WERI-Rb-1 (cell line): Measurements from ENCODE around the gene RELL1.

Experiments
- DNase-seq: peaks from one replicate; pipeline ENCODE4 v3.0.0-alpha.2; 2020
- H3K27ac ChIP-seq: fragments of 250-450 bp; sonication (Bioruptor Pico); 2 replicates; pipeline ENCODE4 v1.5.1; 2020; ENCODE audit warnings: mild to moderate bottlenecking, moderate library complexity
- H3K27me3 ChIP-seq: fragments of 250-450 bp; sonication (Bioruptor Pico); 2 replicates; pipeline ENCODE4 v1.5.1; 2021; ENCODE audit warnings: mild to moderate bottlenecking, low read depth, moderate library complexity; ENCODE audit not compliant: insufficient read depth, severe bottlenecking
- H3K36me3 ChIP-seq: fragments of 250-450 bp; sonication (Bioruptor Pico); 2 replicates; pipeline ENCODE4 v1.5.1; 2020; ENCODE audit warnings: mild to moderate bottlenecking, moderate library complexity
- H3K4me3 ChIP-seq: 2 replicates; pipeline ENCODE4 v1.5.1; 2011; ENCODE audit warnings: low read depth, mild to moderate bottlenecking, control low read depth, low read length
- H3K9me3 ChIP-seq: fragments of 250-450 bp; sonication (Bioruptor Pico); 2 replicates; pipeline ENCODE4 v1.5.1; 2021; ENCODE audit warnings: mild to moderate bottlenecking, moderate library complexity; ENCODE audit not compliant: severe bottlenecking
- TF ChIP-seq, protein P1 (sequence below): IDR thresholded peaks from 2 replicates; pipeline ENCODE4 v1.5.1; 2011; ENCODE audit warnings: low read depth, mild to moderate bottlenecking, control low read depth, inconsistent platforms, low read length

The RELL1 gene

DNA sequence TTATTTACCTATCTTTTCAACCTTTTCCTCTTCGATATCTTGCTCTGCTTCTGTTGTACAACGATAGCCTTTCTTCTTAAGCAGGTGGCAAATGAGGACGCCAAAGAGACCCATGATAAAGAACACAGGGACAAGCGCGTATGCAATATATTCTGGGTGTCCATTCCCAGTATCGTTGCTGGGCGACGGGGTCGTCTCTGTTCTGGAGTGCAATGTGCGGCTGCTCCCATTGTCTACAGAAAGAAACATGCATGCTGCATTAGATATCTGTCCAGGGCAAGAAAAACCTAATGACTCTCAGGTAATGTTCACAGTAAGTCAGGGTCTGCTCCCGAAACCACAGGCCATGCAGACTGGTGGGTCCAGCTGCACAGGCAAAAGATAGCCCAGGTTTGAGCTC lies 36.9 kb downstream of the RELL1 start:
- no peak for DNase-seq
- Histone ChIP-seq H3K27me3 (no peaks in the 10 kb centered on the region), H3K9me3 (no peaks in the 10 kb centered on the region), H3K27ac (no peak overlapping the region), H3K36me3 (no peaks in the 10 kb centered on the region), H3K4me3 (no peak overlapping the region)
- TF ChIP-seq, protein P1, sequence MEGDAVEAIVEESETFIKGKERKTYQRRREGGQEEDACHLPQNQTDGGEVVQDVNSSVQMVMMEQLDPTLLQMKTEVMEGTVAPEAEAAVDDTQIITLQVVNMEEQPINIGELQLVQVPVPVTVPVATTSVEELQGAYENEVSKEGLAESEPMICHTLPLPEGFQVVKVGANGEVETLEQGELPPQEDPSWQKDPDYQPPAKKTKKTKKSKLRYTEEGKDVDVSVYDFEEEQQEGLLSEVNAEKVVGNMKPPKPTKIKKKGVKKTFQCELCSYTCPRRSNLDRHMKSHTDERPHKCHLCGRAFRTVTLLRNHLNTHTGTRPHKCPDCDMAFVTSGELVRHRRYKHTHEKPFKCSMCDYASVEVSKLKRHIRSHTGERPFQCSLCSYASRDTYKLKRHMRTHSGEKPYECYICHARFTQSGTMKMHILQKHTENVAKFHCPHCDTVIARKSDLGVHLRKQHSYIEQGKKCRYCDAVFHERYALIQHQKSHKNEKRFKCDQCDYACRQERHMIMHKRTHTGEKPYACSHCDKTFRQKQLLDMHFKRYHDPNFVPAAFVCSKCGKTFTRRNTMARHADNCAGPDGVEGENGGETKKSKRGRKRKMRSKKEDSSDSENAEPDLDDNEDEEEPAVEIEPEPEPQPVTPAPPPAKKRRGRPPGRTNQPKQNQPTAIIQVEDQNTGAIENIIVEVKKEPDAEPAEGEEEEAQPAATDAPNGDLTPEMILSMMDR, result no peak

DNA sequence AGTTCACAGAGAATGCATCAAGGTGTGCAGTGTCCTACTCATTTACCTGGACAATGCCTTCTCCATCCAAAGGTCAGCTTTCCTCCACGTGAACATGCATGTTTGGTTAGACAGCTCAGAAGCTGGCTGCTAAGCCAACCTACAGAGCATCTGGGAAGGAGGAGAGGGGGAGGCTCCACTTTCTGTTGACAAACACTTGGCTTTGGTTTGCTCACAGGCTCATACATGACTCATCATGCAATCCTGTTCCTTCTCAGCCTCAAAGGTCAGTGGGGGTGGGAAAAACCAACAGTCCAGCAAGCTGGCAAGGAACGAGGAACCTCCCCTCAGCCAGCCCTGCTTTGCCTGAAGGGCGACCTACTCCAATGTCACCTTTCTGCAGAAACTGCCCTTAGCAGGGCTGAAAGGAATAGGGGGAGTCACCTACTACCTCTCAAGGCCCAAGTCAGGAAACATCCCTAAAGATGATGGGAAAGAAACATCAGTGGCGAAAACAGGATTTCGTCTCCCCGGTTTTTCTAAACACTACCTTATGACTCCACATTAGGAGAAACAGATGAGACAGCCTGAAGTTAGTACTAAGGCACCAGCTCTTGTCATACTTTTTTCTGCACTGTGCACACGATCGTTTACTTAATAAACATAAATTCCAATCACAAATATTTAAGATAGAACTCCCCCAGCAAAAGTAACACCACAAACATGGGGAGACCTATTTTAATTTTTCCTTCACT lies 37.9 kb downstream of the RELL1 start:
- no peak for DNase-seq
- Histone ChIP-seq H3K27ac (no peak overlapping the region), H3K9me3 (no peaks in the 10 kb centered on the region), H3K36me3 (no peaks in the 10 kb centered on the region), H3K27me3 (no peaks in the 10 kb centered on the region), H3K4me3 (no peak overlapping the region)
- TF ChIP-seq, protein P1, result no peak

DNA sequence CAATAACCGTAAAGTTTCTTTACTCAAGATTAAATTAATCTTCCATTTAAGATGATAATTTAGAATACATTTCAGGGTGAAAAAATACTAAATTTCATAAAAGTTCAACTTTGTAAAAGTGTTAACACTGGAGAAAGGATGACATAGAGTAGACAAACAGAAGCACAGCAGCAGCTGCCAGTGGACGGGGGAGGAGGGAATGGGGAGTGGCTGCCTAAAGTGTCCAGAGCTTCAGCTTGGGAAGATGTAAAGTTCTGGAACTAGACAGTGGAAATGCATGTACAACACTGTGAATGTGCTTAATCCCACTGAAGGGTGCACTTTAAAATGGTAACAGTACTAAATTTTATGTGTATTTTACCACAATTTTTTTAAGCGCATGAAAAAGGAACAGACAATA lies 39.9 kb downstream of the RELL1 start:
- Histone ChIP-seq H3K27me3 (no peaks in the 10 kb centered on the region), H3K36me3 (no peaks in the 10 kb centered on the region), H3K4me3 (no peak overlapping the region), H3K27ac (no peak overlapping the region), H3K9me3 (no peaks in the 10 kb centered on the region)
- DNase-seq, result no peak
- TF ChIP-seq, protein P1, result no peak

DNA sequence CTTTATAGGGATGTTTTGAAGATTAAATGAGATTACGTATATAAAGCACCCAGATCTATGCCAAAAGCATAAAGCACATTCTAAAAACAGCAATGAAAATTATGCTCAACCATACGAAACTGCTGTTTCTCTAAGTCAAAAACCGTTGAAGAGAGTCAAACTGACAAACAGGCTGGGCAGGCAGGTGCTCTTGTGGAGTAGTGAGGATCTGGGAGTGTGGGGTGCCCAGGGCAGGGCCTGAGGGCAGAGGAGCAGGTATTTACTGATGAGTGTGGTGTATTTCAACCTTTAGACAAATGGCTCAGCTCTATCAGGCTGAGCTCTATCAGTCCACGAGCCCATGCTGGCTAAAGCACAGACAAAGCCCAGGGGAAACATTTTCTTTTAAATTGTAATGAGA lies 40.4 kb downstream of the RELL1 start:
- TF ChIP-seq, protein P1, result no peak
- Histone ChIP-seq H3K27me3 (no peaks in the 10 kb centered on the region), H3K36me3 (no peaks in the 10 kb centered on the region), H3K27ac (no peak overlapping the region), H3K4me3 (no peak overlapping the region), H3K9me3 (no peaks in the 10 kb centered on the region)
- no peak for DNase-seq

DNA sequence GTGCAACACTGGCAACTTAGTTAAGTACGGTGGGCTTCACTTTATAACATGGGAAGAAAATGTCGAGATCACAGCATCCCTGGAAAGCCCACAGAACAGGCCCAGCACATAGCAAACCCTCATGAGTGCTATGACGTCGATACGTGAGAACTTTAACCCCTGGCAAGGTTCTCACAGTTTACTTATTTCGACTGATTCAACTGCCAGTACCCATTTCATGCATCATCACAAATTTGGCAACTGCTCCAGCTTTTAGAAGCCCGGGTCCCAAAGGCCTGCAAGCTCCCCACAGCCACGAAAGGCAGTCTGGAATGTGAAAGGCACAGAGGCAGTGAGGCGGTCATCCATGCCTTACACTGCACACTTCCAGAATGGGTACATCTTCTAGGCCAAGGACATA lies 41.2 kb downstream of the RELL1 start:
- no peak for DNase-seq
- TF ChIP-seq, protein P1, result no peak
- Histone ChIP-seq H3K27me3 (no peaks in the 10 kb centered on the region), H3K4me3 (no peak overlapping the region), H3K9me3 (no peaks in the 10 kb centered on the region), H3K27ac (no peak overlapping the region), H3K36me3 (no peaks in the 10 kb centered on the region)
